Iris pigment epithelial cell (primary cell): Measurements from ENCODE around the gene SEMA6B.
"Not testable (repeated sequence)": the region's sequence is repeated elsewhere in the genome, so short reads cannot be mapped to it uniquely, and the experiment has no call there.

Experiments used
- DNase-seq: peaks from one replicate; pipeline ENCODE4 v3.0.0-alpha.2; 2011; ENCODE audit warnings: low read depth

Gene SEMA6B

DNA sequence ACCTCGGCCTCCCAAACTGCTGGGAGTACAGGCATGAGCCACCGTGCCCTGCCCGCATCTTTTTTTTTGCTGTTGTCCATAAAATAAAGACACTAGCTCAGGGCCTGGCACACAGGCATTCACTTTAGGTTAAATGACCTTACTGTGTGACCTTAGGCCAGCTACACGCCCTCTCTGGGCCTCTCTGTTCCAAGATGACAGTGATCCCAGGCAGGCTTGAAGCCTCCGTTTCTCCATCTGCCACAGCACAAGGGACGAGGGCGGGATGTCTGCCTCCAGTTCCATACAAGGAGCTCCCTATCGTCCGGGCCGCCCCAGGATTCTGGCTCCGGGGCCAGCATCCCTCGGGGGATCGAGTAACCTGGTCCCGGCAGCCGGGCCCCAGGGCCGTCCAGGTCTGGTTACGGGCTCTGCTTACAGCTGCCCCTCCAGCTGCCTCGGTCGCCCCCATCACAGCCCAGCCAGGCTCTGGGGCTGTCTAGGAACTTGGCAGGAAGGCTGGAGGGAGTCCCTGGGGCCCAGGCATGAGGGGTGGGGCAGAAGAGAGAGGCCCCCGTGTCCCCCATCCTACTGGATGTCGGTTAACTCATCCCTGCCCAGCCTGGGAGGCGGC, 11.9 kb upstream of the SEMA6B start:
- no peak for DNase-seq

DNA sequence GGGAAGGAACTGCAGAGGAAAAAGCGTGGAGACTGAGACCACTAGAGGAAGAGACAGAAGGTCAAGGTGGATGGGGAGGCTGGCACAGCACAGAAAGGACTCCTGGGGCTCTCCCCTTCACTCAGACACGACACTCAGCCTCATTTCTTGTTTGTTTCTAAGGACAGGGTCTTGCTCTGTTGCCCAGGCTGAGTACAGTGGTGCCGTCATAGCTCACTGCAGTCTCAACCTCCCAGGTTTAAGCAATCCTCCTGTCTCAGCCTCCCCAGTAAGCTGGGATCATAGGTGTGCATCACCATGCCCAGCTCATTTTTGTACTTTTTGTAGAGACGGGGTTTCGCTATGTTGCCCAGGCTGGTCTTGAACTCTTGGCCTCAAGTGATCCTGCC, 11.4 kb upstream of the SEMA6B start:
- DNase-seq, result no peak

DNA sequence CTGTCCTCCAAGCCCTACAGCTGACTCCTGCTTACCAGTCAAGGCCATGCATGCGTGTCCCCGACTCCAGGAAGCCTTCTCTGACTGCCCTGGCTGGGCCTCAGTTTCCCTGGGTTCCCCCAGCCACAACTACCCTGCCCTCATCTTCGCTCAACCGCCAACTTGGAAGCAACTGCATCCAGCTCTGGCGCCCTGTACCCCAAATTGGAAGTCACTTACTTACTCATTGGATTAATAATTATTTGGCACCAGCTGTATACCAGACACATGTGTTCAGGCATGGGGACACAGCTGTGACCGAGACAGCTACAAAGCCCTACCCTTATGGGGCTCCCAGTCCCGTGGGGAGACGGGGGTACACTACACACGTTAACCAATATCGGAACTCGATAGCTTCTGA, 10.9 kb upstream of the SEMA6B start:
- no peak for DNase-seq

DNA sequence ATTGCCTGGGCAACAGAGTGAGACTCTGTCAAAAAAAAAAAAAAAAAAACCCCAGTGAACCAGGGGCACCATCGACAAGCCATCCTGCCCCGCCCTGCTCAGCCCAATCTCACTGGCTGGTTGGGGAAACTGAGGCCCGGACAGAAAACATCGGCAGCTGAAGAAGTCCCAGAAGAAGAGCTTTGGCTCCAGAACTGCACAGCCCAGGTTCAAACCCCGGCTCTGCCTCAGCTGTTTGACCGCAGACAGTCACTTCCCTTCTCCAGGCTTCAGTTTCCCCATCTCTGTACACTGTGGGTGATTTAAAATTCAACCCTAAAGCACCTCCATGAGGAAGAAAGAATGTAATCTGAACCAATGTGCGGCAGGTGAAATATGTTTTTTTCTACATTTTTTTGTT, 9.4 kb upstream of the SEMA6B start:
- DNase-seq, result no peak

DNA sequence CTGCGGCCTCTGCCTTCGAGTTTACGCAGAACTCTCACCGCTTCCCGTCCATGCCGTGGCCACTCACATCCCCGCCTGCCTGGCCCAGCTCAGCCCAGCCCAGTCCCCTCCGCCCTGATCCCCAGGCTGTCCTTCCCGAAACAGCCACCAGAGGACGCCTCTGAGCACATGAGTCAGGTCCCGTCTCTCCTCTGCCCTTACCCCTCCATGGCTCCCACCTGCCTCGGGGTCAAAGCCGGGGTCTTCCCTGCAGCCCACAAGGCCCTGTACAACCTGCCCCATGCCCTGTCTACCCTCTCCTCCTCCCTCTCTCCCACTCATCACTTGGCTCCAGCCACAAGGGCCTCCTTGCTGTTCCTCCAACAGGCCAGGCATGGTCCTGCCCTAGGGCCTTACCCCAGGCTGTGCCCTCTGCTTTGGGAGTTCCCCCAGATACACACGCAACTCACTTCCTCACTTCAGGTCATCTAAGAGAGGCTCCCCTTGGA, 8.1 kb upstream of the SEMA6B start:
- peak; percentile 35 for DNase-seq

DNA sequence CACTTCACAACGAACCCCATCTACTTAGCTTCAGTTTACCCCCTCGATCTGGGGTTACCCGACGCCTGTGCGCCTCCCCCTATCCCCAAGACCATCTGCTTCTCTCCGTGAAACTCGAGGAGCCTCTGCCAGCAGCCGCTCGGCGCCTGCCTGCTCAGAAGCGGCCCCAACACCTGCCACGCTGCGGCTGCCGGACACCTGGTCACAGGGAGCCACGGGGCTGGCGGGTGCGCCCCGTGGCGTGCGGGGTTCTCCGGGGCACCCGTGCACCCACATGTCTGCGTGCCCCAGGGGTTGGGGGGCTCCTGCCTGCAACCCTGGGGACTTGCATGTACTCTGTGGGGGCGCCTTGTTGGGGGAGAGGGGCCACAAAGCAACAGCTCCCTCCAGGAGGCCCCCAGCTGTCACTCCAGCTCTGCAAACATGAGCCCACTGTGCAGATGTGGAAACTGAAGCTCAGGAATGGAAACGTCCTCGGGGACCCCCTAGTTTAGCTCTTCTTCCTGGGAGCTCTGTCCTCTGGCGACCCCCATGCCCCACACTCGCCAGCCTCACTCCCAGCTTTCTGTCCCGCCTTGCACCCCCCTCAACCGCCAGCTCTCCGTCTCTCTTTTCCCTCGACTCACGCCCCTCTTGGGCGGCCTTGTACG, 7.0 kb upstream of the SEMA6B start:
- no peak for DNase-seq

DNA sequence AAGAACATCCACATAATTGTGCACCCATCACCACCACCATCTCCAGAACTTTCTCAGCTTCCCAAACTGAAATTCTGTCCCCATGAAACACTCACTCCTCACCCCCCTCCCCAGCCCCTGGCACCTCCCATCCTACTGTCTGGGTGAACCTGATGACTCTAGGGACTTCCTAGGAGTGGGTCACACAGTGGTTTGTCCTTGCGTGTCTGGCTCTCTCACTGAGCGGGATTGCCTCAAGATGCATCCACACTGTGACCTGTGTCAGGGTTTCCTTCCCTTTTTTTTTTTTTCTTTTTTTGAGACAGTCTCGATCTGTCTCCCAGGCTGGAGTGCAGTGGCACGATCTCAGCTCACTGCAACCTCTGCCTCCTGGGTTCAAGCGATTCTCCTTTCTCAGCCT, 4.1 kb upstream of the SEMA6B start:
- DNase-seq, result not testable (repeated sequence)

DNA sequence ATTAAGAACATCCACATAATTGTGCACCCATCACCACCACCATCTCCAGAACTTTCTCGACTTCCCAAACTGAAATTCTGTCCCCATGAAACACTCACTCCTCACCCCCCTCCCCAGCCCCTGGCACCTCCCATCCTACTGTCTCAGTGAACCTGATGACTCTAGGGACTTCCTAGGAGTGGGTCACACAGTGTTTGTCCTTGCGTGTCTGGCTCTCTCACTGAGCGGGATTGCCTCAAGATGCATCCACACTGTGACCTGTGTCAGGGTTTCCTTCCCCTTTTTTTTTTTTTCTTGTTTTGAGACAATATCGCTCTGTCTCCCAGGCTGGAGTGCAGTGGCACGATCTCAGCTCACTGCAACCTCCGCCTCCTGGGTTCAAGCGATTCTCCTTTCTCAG, 2.6 kb upstream of the SEMA6B start:
- DNase-seq, result not testable (repeated sequence)

DNA sequence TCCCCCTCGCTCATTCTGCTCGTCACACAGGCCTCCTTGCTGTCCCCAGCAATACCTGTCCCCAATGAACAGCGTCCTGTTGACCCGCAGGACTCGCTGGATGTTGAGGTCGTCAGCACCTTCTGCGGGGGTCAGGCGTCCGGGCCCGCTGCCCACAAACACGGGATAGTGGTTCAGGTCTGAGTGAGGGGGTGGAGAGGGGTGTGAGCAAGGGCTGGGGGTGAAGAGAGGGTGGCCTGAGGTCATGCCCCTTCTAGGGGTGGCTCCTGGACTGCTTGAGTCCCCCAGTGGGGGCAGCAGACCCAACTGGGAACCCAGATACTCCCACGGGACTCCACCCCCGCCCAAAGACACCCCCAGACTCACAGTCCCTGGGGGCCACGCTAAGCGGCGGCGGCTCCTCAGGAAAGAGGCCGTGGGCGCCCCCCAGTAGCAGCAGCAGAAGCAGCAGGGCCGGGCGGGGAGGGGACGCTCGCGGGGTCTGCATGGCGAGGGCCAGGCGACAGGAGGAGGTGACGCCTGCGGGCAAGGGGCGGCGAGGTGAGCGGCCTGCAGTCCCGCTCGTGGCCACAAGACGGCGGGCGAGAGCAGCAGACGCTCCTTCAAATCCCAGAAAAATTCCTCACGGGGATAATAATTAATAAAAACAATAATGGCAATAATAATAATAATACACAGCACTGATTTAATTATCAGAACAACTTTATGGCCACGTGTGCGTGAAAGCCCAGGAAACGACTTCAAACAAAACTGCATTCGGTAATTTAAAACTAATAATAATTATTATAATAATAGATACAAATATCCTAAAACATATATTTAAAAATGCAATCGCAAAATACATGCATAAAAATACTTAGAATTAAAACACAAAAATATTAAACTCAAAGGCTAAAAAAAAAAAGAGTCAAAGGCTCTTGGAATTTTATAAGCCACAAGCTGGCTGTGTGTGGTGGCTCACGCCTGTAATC, 1.2 kb downstream of the SEMA6B start:
- DNase-seq, result no peak

DNA sequence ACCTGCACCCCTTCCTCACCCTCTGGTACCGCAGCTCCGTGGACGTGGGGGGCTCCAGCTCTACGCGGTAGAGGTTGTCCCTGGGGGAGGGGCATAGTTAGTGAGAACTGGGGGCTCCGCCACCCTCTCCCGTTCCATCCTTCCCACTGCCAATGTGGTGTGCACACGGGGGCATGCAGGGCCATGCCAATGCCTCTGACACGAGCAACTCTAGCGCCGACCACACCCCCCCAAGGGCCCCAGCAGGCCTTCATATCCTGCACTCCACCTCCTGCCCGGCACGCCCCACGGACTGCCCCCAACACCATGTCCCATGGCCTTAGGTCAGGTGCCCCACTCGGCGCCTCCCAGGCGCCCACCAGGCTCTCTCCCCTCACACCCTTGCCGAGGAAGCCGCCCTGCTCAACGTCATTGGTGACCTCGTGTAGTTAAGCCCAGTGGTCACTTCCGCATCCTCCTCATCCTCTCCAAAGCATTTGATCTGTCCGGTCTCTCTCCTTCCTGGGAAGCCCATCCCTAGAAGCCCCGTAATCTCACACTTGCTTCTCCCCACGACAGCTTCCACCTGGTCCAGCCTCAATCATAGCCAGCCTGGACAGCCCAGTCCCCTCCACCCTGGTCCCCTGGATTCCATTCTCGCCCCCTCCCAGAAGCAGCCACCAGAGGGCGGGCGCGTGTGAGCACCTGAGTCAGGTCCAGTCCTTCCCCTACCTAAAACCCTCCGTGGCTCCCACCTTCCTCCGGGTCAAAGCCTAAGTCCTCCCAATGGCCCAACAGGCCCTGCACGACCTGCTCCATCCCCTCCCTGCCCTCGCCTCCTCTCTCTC, 2.1 kb downstream of the SEMA6B start:
- DNase-seq, result no peak

DNA sequence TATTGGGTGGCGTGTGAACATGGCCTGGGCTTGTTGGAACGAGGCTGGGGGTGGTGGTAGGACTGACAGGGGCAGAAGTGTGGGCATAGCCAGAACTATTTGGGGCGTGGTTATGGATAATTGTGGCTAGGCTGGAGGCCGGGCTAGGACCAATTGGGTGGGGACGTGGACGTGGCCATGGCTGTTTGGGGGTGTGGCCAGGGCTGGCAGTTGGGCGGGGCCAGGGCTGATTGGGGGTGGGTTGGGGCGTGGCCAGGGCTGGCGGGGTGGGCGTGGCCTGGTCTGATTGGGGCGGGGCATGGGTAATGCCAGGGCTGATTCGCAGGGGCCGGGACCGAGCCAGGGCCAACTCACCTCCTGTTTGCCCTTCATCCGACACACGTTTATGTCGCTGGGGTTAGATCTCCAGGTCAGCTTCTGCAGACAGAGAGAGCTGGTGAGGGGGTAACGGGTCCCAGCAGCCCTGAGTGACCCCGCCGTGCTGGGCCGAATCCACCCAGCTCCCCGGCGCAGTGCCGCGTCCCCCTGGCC, 2.8 kb downstream of the SEMA6B start:
- no peak for DNase-seq

DNA sequence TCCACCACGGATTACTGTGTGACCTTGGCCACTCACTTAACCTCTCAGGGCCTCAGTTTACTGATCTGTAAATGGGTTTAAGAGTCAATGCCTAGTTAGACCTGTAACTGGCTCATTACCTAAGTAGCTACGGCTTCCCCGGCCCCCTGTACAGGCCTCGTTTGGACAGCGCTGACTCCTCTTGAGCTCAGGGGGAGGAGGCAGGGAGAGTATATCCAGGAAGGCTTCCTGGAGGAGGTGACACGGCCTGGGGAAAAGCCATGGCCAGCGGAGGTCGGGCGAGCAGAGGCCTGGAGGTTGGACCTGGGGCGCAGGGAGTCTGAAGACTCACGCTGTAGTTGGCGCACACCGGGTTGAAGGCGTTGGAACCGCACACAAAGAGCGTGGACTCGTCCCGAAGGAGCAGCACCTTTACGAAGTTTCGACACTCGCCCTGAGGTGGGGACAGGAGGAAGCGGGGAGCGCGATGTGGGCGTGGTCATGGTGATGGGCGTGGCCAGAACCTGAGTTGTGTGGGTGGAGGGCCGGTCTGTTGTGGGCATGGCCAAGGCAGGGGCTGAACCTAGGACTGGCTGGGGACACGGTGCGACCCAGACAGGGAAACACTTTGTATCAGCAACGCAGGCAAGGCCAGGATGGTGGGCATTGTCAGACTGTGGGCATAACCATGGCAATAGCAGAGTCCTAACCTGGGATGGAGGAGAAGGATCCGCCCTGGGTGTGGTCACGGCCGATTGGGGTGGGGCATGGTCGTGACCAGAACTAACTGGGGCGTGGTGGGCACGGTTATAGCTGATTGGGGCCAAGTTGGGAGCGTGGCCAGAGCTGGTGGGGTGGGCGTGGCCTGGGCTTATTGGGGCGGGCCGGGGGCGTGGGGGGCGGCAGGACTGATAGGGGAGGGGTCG, 3.6 kb downstream of the SEMA6B start:
- DNase-seq, result no peak

DNA sequence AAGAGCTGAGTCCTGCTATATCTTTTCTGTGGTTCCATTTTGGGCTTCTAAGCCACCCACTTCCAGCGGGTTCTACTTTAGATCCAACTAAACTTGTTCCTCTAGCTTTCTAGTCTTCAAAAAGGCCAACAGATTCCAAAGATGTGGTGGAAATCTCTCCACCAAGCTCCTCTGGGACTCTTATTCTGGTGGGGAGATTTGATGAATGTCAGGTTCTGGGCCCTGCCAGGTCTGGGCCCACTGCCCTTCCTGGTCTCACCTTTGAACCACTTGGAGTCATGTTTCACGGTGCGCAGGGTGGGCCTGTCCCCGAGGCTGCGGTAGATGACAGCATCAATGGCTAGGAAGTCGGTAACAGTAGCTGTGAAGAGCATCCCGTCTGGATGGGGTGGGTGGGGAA, 4.8 kb downstream of the SEMA6B start:
- DNase-seq, result no peak

DNA sequence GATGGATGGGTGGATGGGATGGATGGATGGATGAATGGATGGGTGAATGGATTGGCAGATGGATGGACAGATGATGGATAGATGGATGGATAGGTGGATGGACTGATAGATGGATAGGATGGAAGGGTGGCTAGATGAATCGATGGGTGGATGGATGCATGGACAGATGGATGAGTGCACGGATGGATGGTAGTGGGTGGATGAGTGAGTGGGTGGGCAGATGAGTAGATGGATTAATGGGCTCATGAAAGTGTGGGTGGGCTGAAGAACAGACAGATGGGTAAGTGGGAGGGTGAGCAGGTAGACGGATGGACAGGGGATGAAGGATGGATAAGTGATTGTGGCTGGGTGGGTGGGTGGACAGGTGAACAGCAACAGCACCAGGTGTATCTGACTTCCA, 5.7 kb downstream of the SEMA6B start:
- no peak for DNase-seq

DNA sequence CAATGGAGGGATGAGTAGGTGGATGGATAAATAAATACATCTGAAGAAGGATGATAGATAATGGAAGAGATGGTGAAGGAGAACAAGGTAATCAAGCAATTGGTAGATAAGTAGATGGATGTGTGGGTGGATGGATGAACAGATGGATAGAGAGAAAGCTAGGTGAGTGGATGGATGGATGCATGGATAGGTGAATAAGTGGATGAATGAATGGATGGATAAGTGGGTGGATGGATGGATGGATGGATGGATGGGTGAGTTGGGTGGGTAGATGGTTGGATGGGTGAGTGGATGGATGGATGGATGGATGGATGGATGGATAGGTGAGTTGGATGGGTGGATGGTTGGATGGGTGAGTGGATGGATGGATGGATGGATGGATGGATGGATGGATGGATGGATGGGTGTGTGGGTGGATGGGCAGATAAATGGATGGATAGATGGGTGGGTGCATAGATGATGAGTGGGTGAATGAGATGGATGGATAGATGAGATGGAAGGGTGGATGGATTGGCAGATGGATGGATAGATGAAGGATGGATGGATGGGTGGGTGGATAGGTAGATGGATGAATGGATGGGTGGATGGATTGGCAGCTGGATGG, 6.3 kb downstream of the SEMA6B start:
- no peak for DNase-seq

DNA sequence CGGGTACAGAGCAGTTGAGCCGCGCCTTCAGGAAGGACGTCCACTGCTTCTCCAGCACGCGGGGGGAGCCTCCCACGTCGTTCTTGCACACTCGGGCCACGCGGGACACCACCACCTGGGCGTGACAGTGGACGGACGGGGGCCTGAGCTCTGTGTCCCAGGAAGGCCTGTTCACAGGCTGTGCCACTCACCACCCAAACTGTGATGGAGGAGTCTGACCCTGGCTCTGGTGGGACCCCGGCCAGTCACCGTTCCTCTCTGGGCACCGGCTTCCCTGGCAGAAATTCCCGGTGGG, 7.0 kb downstream of the SEMA6B start:
- DNase-seq, result no peak

DNA sequence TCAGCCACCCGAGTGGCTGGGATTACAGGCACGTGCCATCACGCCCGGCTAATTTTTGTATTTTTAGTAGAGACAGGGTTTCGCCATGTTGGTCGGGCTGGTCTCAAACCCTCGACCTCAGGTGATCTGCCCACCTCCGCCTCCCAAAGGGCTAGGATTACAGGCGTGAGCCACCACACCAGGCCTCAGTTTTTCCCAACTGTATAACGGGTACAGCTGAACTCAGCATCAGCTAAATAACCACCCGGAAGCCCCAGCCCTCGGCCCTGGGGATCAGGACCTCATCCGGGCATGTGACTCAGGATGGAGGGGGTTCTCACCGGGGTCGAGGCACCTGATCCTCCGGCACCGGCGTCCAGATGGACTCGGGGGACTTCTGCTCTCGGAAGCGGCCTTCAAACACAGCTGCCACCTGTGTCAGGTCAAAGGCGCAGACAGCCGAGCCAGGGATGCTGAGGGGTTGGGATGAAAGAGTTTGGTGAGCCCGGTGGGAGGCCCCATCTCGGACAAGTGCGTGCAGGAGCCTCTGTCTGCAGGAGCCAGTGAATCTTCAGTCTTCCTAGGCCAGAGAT, 8.9 kb downstream of the SEMA6B start:
- DNase-seq, result no peak

DNA sequence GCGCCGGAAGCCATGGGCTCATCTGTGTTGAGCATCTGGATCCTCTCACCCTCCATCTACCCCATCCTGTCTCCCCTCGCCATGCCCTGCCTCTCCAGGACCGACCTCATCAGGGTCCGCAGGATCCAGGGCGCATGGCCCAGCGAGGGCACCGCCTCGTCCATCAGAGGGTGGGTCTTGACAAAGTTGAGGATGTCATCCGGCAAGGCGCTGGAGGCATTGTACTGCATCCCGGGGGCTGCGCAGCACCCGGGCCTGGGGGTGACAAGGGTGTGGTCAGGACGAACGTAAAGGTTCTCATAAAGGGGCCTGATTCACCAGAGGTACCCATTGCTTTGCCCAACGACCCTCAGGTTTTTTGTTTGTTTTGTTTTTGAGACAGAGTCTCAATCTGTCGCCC, 9.5 kb downstream of the SEMA6B start:
- DNase-seq, result no peak

DNA sequence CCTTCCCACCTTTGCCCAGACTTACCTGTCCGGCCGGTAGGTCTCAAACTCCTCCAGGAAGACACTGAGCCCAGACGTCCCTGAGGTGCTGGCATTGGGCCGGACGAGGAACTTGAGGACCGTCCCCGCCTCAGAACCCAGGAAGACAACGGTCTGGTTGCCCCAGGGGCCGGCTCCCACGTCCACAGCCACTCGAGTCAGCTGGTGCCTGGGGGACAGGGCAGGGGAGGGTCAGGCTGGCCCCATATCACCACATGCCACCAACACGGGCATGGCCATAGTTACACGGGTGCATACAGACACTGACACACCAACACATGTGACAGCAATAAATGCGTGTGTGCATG, 11.3 kb downstream of the SEMA6B start:
- no peak for DNase-seq
